HL-60 (cell line): Measurements from ENCODE around the gene PALM3.
A peak's percentile ranks its signal among the peaks of the same experiment; 100 is the strongest.

ENCODE experiments used
- DNase-seq, 2 experiments: peaks; one replicate each; pipeline ENCODE4 v3.0.0-alpha.2; 2010 to 2020; ENCODE audit warnings: low read depth in 1 of 2, low spot score in 1 of 2
- H3K27ac ChIP-seq: fragments of 250-450 bp; sonication (Bioruptor Pico); replicated peaks from 2 replicates; pipeline ENCODE4 v1.5.1; 2020; ENCODE audit warnings: mild to moderate bottlenecking, moderate library complexity
- H3K27me3 ChIP-seq: fragments of 250-450 bp; sonication (Bioruptor Pico); 2 replicates; pipeline ENCODE4 v1.5.1; 2021; ENCODE audit warnings: mild to moderate bottlenecking, moderate library complexity; ENCODE audit not compliant: insufficient read depth, poor library complexity, severe bottlenecking
- H3K4me3 ChIP-seq: replicated peaks from 2 replicates; pipeline ENCODE4 v1.5.1; 2011; ENCODE audit warnings: mild to moderate bottlenecking, control low read depth, low read length; ENCODE audit not compliant: insufficient read depth
- CTCF ChIP-seq: IDR thresholded peaks from one replicate; pipeline ENCODE4 v1.5.1; 2011; ENCODE audit warnings: low read length, control low read depth, inconsistent platforms; ENCODE audit not compliant: insufficient read depth
- GABPA ChIP-seq: IDR thresholded peaks from 2 replicates; pipeline ENCODE4 v1.6.1; 2012; ENCODE audit warnings: low read depth
- POLR2AphosphoS5 ChIP-seq: IDR thresholded peaks from 2 replicates; pipeline ENCODE4 v1.6.1; 2012; ENCODE audit warnings: low read depth
- REST ChIP-seq: IDR thresholded peaks from 2 replicates; pipeline ENCODE4 v1.6.1; 2012; ENCODE audit warnings: low read depth; ENCODE audit not compliant: insufficient replicate concordance
- SPI1 ChIP-seq: IDR thresholded peaks from 2 replicates; pipeline ENCODE4 v1.6.1; 2012; ENCODE audit warnings: low read depth, mild to moderate bottlenecking, borderline replicate concordance

Gene PALM3

GRCh38 chr19:14015524-14016035 is 46.3 kb downstream of the PALM3 start:
- no peak for TF ChIP-seq POLR2AphosphoS5
- no peak for TF ChIP-seq GABPA
- no peak for TF ChIP-seq REST
- no peak for TF ChIP-seq CTCF
- no peak for TF ChIP-seq SPI1
- H3K4me3 ChIP-seq: no peak overlapping the region
- no peak overlapping the region for H3K27ac ChIP-seq
- DNase-seq: no peak
- no peaks in the 10 kb centered on the region for H3K27me3 ChIP-seq

GRCh38 chr19:14012378-14012915 is 49.4 kb downstream of the PALM3 start:
- no peak overlapping the region for H3K4me3 ChIP-seq
- no peak for TF ChIP-seq CTCF
- TF ChIP-seq GABPA: no peak
- TF ChIP-seq SPI1: no peak
- no peak for TF ChIP-seq POLR2AphosphoS5
- no peak for TF ChIP-seq REST
- no peak for DNase-seq
- no peaks in the 10 kb centered on the region for H3K27me3 ChIP-seq
- no peak overlapping the region for H3K27ac ChIP-seq

DNA sequence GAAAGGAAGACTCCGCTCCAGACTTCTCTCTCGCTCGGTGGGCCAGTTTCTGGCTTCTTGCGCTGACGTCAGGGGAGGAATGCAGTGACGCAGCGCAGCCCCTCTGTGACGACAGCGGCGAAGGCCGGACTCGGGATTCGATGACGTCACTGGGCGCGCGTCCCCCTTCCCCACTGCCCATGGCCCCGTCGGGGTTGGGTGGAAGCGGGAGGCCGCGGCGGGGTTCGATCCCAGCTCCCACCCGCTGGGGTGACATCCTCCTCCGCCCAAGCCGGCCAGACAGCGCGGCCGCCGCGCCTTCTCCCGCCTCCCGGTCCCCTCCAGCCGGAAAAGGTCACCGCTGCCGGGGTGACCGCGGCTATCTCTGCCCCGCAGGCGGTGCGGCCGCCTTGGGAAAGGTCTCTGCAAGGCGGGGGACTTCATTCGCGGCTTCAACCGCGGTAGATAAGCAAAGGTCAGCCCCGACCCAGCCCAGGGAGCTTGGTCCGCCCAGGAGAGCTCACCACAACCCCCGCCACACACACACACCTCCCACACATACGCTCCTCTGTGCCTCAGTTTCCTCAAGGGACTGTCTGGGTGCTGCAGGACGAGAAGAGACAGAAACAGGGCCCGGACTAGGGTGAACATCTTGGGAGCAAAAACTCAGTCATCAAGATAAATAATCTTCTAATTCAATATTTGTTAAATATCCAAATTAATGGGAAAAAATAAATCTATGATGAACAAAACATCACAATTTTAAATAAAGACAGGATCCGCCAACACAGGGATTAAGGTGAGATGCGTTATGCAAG is 54.9 kb downstream of the PALM3 start:
- TF ChIP-seq POLR2AphosphoS5: peak; percentile 89
- TF ChIP-seq REST: peak; percentile 22
- TF ChIP-seq GABPA: no peak
- no peaks in the 10 kb centered on the region for H3K27me3 ChIP-seq
- H3K27ac ChIP-seq: peak overlapping the region; percentile 96
- H3K4me3 ChIP-seq: peak overlapping the region; percentile 71
- peak in 1 of 2 experiments; percentile 85 for DNase-seq
